Nephron progenitor cell (in vitro differentiated cells): ENCODE data around the gene TSSK3.
"Not testable (repeated sequence)": the region's sequence is repeated elsewhere in the genome, so short reads cannot be mapped to it uniquely, and the experiment has no call there.

Experiments
- DNase-seq: peaks from one replicate; pipeline ENCODE4 v3.0.0; 2021
- H3K27ac Mint-ChIP-seq: 2 replicates; pipeline ENCODE4 v1.8.0; 2021; ENCODE audit warnings: mild to moderate bottlenecking, moderate library complexity, mixed read lengths
- H3K27me3 Mint-ChIP-seq: 2 replicates; pipeline ENCODE4 v1.8.0; 2021; ENCODE audit warnings: mild to moderate bottlenecking, low read depth, mixed read lengths; ENCODE audit not compliant: poor library complexity
- H3K36me3 Mint-ChIP-seq: 2 replicates; pipeline ENCODE4 v1.8.0; 2021; ENCODE audit warnings: low read depth, mixed read lengths
- H3K4me1 Mint-ChIP-seq: 2 replicates; pipeline ENCODE4 v1.8.0; 2021; ENCODE audit warnings: mixed read lengths
- H3K4me3 Mint-ChIP-seq: 2 replicates; pipeline ENCODE4 v1.8.0; 2021; ENCODE audit warnings: mild to moderate bottlenecking, moderate library complexity, mixed read lengths
- H3K9me3 Mint-ChIP-seq: 2 replicates; pipeline ENCODE4 v1.8.0; 2021; ENCODE audit warnings: mild to moderate bottlenecking, moderate library complexity, mixed read lengths
- TF ChIP-seq, protein P1 (sequence below): fragments of 200-600 bp; sonication (generic); IDR thresholded peaks from 2 replicates; pipeline ENCODE4 v1.5.0; 2021; ENCODE audit warnings: antibody characterized with exemption

The TSSK3 gene

GRCh38 chr1:32393832-32394140, 31.4 kb downstream of the TSSK3 start:
- H3K9me3 Mint-ChIP-seq, result peaks cover 11% of the 10 kb centered on the region
- DNase-seq, result no peak

DNA sequence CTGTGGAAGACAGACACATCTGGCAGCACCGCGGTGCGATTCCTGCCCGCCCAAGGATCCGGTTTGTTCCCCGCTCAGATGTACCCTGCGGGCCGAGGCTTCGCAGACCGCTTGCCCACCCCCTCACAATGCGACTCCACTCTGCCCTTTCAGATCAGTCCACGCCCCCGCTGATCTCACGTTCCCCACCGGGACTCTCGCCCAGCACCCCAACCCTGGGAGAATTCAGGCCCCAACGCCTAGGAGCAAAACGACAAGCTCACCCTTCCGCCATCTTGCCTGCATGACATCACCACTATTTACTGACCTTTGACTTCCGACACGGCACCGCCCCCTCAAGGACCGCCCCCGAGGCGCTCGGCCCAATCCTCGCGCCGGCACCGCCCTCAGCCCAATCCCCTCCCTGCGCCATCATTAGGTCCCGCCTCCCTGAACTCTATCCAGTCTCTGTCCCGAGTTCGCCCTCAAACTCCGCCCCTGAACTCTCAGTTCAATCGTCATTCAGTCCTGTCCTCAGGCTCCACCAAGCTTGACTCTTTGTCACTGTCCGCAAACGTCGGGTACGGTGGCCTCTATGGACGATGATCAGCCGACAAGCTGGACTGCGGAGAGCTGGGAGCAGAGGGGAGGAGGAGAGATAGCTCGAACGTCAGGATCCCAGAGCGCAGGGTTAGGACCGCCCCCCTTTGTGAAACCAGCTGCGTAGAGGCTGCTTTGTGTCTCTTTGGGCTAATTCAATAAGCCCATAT, 32.0 kb downstream of the TSSK3 start, which contains the start of gene BSDC1:
TSS of gene BSDC1 (minus strand) at position 301 of the 749 bp plus-strand sequence. CDS start at position 274, 27 bp downstream.
- H3K27ac Mint-ChIP-seq, result peak within 1 kb of the TSS; percentile 100
- TF ChIP-seq, protein P1, sequence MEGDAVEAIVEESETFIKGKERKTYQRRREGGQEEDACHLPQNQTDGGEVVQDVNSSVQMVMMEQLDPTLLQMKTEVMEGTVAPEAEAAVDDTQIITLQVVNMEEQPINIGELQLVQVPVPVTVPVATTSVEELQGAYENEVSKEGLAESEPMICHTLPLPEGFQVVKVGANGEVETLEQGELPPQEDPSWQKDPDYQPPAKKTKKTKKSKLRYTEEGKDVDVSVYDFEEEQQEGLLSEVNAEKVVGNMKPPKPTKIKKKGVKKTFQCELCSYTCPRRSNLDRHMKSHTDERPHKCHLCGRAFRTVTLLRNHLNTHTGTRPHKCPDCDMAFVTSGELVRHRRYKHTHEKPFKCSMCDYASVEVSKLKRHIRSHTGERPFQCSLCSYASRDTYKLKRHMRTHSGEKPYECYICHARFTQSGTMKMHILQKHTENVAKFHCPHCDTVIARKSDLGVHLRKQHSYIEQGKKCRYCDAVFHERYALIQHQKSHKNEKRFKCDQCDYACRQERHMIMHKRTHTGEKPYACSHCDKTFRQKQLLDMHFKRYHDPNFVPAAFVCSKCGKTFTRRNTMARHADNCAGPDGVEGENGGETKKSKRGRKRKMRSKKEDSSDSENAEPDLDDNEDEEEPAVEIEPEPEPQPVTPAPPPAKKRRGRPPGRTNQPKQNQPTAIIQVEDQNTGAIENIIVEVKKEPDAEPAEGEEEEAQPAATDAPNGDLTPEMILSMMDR, result no peak
- H3K27me3 Mint-ChIP-seq, result peaks cover 3% of the 10 kb centered on the region
- peaks cover 25% of the 10 kb centered on the region for H3K4me1 Mint-ChIP-seq
- DNase-seq, result peak; percentile 99
- H3K9me3 Mint-ChIP-seq, result peaks cover 11% of the 10 kb centered on the region
- peaks cover 15% of the 10 kb centered on the region for H3K36me3 Mint-ChIP-seq
- peak within 1 kb of the TSS; percentile 100 for H3K4me3 Mint-ChIP-seq

More at GRCh38 chr1:32393832-32394140, 31.4 kb downstream of the TSSK3 start:
- Mint-ChIP-seq H3K4me1 (peaks cover 25% of the 10 kb centered on the region), H3K4me3 (peak overlapping the region; percentile 100), H3K27ac (peak overlapping the region; percentile 100), H3K36me3 (peaks cover 15% of the 10 kb centered on the region), H3K27me3 (peaks cover 3% of the 10 kb centered on the region)
- TF ChIP-seq, protein P1, result no peak

- TF ChIP-seq, protein P1, result no peak
- Mint-ChIP-seq H3K4me1 (peaks cover 25% of the 10 kb centered on the region), H3K9me3 (peaks cover 11% of the 10 kb centered on the region), H3K27ac (peak overlapping the region; percentile 100), H3K4me3 (peak overlapping the region; percentile 100), H3K27me3 (peaks cover 3% of the 10 kb centered on the region), H3K36me3 (peaks cover 15% of the 10 kb centered on the region)
- DNase-seq, result no peak
These were observed 32.6 kb downstream of the TSSK3 start for GRCh38 chr1:32394890-32395432.

DNA sequence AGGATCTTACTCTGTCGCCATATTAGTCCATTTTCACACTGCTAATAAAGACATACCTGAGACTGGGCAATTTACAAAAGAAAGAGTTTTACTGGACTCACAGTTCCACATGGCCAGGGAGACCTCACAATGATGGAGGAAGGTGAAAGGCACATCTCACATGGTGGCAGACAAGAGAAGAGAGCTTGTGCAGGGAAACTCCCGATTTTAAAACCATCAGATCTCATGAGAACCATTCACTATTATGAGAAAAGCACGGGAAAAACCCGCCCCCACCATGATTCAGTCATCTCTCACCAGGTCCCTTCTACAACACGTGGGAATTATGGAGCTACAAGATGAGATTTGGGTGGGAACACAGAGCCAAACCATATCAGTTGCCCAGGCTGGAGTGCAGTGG, 34.2 kb downstream of the TSSK3 start:
- Mint-ChIP-seq H3K4me1 (peaks cover 25% of the 10 kb centered on the region), H3K36me3 (peaks cover 15% of the 10 kb centered on the region), H3K9me3 (peaks cover 11% of the 10 kb centered on the region), H3K4me3 (peak overlapping the region; percentile 25)
- not testable (repeated sequence) for DNase-seq, H3K27me3 Mint-ChIP-seq, H3K27ac Mint-ChIP-seq

DNA sequence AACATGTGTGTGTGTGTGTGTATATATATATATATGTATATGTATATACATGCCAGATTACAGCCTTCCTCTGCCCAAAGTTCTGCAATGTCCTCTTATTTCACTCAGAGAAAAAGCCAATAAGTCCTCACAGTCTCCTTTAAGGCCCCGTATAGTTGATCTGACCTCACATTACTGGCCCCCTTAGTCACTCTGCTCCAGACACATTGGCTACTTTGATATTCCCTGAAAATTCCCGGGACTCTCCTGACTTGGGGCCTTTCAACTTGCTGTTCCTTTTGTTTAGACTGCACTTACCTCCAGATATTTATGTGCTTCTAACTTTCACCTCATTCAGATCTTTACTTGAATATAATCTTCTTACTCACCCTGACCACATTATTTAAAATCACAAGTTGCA, 36.1 kb downstream of the TSSK3 start:
- Mint-ChIP-seq H3K36me3 (peaks cover 15% of the 10 kb centered on the region), H3K4me1 (peaks cover 15% of the 10 kb centered on the region), H3K27me3 (peaks cover 3% of the 10 kb centered on the region), H3K9me3 (peaks cover 11% of the 10 kb centered on the region), H3K27ac (no peak overlapping the region), H3K4me3 (no peak overlapping the region)
- TF ChIP-seq, protein P1, result no peak
- DNase-seq, result no peak

DNA sequence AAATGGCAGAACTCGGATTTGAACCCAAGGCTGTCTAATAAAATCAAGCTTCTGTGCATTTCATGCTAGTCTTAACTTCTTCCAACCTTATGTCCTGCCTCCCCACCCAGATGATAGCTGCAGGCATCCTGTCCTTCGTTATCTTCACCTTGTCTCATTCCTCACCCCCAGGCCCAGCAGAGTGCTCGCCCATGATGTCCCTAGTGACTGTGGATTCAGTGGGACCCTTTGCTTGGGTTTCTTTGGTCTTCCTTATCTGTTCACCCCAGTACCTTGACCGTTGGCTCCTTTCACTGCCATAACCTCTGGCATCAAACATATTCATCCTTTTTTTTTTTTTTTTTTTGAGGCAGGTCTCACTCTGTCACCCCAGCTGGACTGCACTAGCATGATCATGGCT, 37.5 kb downstream of the TSSK3 start:
- H3K9me3 Mint-ChIP-seq, result peaks cover 11% of the 10 kb centered on the region
- peaks cover 6% of the 10 kb centered on the region for H3K27me3 Mint-ChIP-seq
- no peak overlapping the region for H3K27ac Mint-ChIP-seq
- peaks cover 5% of the 10 kb centered on the region for H3K4me1 Mint-ChIP-seq
- no peak for DNase-seq
- H3K4me3 Mint-ChIP-seq, result no peak overlapping the region
- TF ChIP-seq, protein P1, result no peak
- H3K36me3 Mint-ChIP-seq, result peaks cover 15% of the 10 kb centered on the region
